SK-MEL-5 (cell line): Measurements from ENCODE around the gene DAAM1. TPM values are rescaled to one million over a fixed set of nuclear protein-coding genes. Genes with fewer than 3 reads are reported as not detected.

Source experiments
- DNase-seq: peaks from one replicate; pipeline ENCODE4 v3.0.0-alpha.2; 2016; ENCODE audit warnings: low read depth, low spot score
- in situ Hi-C: cut with HindIII; loops from 2 replicates; pipeline ENCODE4 v1.10.0; 2016; ENCODE audit warnings: low sequenced_read_pairs, high pct_unique_total_duplicates, low pct_unique_long_range_greater_than_20kb
- total RNA-seq: library from RNA; depleted of rRNA; stranded (reverse); fragments of >200 nt; shearing (Covaris generic); gene quantifications from 2 replicates; pipeline ENCODE4 v1.2.3, GENCODE V29; 2014

DAAM1 gene
- total RNA-seq, 1 experiment from 2014 or later = 23.5 TPM

DNA sequence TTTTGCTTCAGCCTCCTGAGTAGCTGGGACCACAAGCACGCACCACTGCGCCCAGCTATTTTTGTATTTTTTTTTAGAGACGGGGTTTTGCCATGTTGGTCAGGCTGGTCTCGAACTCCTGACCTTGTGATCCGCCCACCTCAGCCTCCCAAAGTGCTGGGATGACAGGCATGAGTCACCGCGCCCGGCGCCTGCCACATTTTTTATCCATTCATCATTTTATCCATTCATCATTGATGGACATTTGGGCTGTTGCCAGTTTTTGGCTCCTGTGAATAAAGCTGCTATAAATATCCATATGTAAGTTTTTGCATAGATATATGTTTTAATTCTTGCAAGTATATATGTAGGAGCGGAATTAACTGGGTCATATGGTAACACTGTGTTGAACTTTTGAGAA, 79.5 kb downstream of the DAAM1 start:
- no peak for DNase-seq
- in situ Hi-C loops = no loop called here

DNA sequence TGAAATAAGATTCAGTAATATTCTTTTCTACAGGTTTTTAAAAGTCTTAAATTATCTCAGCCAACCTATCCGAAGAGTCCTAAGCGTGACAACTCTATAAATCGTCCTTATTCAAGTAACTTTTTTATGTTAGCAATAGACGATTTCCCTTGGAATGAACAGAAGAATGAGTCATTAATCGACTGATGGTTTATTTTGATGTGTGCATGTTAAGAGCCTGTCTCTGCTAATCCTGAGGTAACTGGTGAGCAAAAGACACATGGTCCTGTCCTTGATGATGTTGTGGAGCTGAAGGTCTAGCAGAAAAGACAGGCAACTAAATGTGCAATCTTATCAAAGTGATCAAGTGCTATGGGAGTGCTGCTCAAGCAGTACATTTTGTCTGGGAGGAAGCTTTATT, 80.4 kb downstream of the DAAM1 start:
- in situ Hi-C loops = no loop called here
- no peak for DNase-seq

DNA sequence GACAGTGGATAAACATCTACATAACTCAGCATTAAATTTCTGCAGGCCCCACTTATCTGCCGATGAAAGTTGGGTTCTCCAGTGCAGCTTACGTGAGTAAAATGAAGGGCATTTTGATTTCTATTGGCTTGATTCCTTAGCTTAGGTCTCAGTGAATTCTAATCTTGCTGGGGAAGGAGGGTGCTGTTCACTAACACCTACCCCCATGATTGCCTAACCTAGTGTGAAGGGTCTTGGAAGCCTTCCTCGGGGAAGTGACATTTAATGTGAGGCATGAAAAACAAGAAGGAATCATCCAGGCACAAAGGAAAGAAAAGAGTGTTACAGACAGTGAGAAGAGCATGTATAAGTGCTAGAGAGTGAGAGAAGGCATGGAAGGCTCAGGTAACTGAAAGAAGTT, 81.0 kb downstream of the DAAM1 start:
- in situ Hi-C loops = no loop called here
- no peak for DNase-seq

DNA sequence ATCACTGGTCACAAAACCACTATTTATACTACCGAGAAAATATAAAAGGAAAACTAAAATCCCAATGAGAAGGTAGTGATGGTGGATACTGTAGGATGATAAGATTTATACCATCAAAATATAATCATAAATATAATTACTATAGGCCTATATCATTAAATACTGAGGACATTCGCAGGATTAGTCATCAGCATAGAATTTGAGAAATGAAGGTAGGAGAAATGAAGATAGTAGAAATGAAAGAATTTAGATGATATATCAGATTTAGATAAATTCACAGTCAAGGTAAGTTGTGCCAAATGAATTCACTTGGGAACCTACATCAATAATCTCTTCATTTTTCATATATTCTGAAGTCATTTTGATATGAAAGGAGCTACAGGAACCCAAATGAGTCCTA, 82.8 kb downstream of the DAAM1 start:
- no peak for DNase-seq
- in situ Hi-C loops = no loop called here

DNA sequence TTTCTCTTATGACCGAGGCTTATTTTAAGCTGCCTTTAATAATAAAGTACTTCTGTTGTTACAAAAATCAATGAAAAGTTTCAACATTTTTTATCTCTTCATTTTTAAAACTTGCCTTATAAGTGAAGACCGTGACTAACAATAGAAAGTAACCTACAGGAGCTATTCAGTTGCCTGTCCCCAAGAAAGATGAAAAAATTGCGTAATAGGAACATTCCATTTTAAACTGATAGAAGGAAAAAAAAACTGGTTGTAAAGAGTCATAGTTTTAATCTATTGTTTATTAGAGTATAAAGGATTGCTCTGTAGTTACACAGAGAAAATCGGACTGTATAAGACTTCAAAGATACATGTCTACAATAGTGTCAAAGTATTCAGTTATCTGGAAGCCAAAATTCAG, 83.3 kb downstream of the DAAM1 start:
- DNase-seq = no peak
- in situ Hi-C loops = no loop called here

DNA sequence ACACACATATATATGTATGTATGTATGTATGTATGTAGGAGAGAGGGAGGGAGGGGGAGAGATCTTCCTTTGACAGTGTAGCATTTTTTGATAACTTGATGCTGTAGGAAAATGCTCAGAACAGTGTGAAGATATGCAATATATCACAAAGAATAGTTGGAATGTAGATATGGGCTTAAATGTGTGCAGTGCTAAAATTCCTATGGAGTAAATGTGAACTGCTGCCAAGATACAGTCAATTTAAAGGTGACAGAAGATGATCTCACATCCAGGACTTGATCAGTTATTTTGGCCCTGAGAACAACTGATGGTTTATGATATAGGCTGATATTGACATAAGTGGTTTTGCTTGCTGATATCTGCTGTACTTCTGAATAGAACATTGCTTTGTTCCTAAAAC, 84.2 kb downstream of the DAAM1 start:
- in situ Hi-C loops = no loop called here
- peak; percentile 45 for DNase-seq

DNA sequence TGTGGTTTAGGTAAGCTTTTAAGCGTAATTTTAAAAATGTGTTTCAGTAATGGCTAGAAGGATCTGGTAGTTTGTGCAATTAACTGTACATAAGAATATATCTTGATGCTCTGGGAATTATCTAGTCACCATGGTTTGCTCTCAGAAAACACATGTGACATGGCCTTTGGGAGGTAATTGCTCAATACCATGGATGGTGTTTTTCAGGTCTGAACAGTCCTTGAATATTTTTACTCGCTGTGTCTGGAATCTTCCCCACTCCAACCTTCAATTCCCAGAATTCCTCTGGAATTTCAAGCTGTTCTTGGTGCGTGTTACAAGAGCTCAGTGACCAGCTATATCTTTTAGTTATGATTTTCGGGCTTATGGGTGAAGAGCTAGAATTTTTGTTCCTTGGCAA, 85.3 kb downstream of the DAAM1 start:
- DNase-seq = no peak
- in situ Hi-C loops = no loop called here

DNA sequence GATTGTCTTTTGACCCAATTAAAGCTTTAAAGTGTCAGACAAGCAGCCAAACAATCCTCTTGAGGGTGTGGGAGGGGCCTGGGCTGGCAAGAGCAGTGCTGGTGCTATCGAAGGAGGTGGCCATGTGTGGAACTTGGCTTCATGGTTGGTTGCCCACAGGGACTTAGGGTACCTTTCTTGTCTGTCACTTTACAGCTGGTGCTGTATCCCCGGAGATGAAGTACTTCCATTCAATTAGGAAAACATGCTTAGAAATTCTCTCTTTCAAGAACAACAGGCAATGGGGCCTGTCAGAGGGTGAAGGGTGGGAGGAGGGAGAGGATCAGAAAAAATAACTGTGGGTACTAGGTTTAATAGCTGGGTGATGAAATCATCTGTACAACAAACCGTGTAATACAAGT, 86.5 kb downstream of the DAAM1 start:
- peak; percentile 48 for DNase-seq
- in situ Hi-C loops = no loop called here

DNA sequence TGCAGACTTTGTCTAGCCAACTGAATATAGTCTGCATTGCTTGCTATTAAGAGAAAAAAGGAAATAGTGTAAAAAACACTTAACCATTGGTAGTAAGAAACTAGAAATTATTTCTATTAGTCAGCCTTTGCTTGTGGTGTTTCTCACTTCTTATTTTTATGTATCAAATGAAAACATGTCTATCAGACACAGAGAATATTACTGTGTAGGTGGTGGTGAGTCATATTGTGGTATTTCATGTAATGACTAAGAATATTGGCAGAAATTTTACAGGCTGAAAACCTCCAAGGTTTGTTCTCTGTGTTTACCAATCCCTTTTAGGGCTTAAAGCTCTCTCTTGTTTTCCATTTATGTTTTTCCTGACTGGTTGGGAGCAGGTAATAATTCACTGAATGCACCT, 87.2 kb downstream of the DAAM1 start:
- DNase-seq = peak; percentile 63
- in situ Hi-C loops = no loop called here

DNA sequence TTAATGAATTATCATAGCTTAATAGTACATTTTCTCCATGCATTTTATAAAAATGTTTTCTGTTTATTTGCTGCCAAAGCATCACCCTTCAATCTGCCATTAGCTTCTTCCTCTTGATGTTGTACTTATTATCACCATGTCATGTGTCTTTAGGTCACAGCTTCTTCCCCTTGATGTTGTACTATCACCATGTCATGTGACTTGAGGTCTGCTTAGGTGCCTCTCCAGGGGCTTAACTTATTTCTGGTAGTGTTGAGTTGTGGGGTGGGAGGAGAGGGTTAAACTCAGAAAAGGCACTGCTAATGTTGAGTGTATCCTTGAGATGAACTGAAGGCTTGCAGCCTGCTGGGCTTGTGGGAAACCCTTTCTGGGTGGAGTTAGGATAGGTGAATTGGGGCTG, 87.8 kb downstream of the DAAM1 start:
- in situ Hi-C loops = no loop called here
- DNase-seq = no peak

DNA sequence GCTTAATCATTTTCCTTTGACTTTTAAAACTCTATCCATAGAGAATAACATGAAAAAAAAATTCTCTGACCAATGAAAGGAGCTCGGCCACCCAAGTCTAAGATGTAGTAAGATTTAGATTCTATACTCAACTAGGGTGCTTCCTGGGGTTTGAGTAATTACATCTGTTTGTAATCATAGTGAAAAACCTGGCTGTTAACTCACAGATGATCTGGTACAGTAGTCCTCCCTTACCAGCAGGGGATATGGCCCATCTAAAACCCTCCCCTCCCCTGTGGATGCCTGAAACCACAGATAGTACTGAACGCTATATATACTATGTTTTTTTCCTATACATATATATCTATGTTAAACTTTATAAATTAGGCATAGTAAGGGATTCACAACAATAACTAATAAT, 89.2 kb downstream of the DAAM1 start:
- in situ Hi-C loops = no loop called here

DNA sequence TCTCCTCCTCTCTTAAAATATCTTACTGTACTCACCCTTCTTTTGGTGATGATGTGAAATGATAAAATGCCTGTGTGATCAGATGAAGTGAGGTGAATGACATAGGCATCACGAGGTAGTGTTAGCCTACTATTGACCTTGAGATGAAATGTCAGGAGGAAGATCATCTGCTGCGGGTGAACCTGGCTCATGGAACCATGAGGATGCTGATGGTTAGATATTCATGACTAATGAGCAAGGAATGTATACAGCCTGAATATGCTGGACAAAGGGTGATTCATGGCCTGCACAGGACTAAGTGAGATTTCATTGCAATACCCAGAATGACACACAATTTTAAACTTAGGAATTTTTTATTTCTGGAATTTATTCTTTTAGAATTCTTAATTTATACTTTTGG, 89.6 kb downstream of the DAAM1 start:
- DNase-seq = peak; percentile 98
- in situ Hi-C loops = no loop called here

More for the DNA sequence above, 89.2 kb downstream of the DAAM1 start:
- no peak for DNase-seq

DNA sequence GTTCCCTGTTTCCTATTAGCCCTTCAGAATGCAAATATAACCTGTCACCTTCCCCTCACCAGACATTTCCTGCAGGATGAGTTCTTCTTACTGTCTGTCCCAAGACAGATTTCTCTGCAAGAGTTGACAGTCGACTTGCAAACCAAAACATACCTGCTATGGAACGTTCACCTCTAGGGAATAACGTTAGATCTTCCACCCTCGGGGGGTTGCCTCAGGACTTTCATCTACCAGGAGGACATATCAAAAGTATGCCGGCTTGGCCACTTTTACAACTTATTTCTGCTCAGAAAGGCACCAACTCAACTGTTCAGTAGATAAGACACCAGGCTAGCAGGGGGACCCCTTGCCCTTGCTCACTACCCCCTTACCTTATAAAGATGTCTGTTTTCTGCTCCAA, 92.5 kb downstream of the DAAM1 start:
- no peak for DNase-seq
- in situ Hi-C loops = no loop called here

DNA sequence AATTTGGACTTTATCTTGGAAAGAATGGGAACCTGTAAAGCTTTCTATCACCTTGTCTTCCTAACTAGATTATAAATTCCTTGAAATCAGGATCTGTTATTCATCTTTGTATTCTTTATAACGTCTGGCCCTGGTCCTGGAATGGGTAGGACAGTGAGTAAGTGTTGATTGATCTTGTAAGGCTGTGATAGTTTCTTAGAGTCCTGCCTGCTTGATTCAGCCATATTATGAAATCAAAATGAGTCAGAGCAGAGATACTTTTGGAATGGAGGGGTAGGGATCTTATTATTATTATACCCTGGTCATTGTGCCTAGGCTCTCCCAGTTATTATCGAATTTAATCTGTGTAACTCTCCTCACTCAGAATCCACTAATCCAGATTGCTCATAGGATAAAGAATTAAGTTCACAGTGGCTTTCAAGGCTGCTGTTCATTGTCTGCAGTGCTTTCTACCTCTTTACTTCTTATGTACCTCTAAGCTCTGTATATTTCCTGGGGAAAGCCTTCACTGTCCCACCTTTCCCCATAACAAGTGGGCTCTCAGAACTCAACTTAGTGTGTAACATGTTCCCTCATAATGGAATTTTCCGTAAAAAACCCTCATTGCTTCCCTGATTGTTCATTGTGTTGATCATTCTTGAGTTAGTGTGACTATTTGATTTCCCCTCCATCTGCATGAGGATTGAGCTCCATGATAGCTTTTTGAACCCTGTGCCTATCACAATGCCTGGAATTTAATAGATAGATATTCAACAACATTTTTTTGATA, 93.3 kb downstream of the DAAM1 start:
- in situ Hi-C loops = no loop called here
- no peak for DNase-seq

DNA sequence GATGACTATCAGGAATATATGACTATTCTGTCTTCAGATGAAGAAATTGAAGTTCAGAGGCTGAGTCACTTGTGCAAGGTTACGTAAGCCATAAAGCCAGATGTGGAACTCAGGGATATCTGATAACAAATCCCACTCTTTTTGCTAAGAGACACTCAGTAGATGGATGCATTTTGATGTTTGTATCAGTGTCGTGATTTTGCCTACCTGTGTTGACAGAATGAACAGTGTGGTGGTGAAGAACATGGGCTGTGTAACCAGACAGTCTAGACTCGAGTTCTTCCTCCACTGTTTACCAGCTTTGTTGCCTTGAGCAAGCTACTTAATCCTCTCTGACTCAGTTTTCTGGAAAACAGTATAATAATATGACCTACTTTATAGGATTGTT, 93.9 kb downstream of the DAAM1 start:
- in situ Hi-C loops = no loop called here
- no peak for DNase-seq

DNA sequence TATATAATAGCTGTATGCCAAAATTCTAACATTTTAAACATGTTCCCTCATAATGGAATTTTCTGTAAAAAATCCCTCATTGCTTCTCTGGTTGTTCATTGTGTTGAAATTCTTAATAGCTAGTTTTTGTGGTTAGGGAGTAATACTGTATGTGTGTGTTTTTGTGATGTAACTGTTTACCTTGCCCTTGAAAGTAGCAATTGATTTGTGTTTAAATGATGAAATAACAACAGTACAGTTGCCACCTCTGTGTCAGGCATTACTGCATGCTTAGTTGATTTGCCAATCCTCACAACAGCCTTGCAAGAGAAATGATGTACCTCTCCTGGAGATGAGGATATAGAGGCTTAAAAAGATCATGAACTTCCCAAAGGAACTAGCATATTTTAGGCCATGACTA, 94.9 kb downstream of the DAAM1 start:
- no peak for DNase-seq
- in situ Hi-C loops = no loop called here

DNA sequence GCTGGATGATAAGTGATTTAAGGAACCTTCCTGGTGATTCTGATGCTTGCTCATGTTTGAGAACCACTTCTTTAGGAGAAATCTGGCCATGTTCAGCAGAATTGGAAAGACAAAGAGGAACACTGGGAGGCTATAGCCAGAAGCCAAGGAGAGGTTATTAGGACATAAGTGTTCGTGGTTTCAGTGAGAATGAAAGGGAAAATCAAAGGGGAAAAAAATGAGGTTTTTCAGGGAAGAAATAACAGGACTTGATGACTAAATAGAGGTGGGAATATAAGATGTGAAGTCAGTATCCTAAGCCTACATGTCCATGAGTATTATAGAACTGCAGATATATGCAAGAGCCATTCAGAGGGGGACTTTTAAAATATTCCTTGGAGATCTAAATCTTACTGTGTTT, 95.6 kb downstream of the DAAM1 start:
- in situ Hi-C loops = no loop called here
- DNase-seq = no peak

DNA sequence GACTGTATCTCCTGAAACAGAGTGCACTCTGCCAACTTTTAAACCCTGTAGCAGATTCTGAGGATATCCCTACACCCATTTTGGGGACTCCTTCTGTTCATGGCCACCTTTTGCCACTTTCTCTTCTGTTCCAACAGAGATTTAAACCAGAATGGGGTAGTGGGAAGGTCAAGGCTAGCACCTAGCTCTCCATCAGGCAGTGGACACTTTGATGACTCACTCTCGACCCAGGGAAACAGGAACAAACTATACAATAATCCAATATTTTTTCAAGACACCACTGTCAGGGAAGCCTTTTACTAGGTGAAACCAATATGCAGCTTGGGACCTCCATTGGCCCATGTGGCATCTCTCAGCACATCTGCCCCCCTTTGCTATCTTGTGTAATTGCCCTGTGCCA, 103.6 kb downstream of the DAAM1 start:
- in situ Hi-C loops = no loop called here

DNA sequence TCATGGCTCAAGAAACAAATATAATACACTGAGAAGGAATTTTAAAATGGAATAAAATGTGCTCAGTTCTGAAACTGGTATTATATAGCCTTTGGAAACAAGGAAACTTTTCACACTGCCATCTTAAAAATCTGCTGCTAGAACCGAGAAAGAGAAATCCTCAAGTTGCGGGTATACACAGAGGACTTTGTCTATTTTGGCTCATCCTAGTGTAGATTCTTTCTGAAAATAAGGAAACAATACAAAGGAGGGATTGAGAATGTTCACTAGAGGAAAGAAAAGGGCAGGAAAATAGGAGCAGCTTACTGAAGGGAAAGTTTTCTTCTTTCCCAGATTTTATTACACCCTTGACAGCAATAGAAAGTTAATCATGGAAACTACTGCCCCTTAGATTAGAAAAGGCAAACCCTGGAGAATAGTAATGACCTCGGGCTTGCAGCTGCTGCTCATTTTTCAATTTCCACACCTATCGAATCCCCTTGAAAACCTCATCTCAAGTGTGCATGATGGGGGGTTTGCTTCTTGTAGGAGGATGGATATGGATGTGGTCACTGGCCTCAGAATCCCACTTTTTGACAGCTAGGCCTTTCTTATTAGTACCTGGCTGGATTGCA, 104.6 kb downstream of the DAAM1 start:
- in situ Hi-C loops = no loop called here
- DNase-seq = peak; percentile 67

More for the DNA sequence above, 103.6 kb downstream of the DAAM1 start:
- no peak for DNase-seq
